ENCODE measurements around the gene ZNF35.
A peak's percentile ranks its signal among the peaks of the same experiment; 100 is the strongest.

Gene ZNF35

GRCh38 chr3:44648564-44649229 lies at the start of gene ZNF35:
Gene ZNF35, plus strand, starts transcription at chr3:44648732. Its CDS starts 2,336 bp downstream, at chr3:44651068.
- Mint-ChIP-seq H3K4me3 (peak within 1 kb of the TSS; percentile 74), H3K36me3 (peaks cover 21% of the 10 kb centered on the region), H3K27me3 (peaks cover 8% of the 10 kb centered on the region), H3K9me3 (peaks cover 23% of the 10 kb centered on the region), H3K4me1 (peaks cover 14% of the 10 kb centered on the region), H3K27ac (no peak within 1 kb of the TSS)

DNA sequence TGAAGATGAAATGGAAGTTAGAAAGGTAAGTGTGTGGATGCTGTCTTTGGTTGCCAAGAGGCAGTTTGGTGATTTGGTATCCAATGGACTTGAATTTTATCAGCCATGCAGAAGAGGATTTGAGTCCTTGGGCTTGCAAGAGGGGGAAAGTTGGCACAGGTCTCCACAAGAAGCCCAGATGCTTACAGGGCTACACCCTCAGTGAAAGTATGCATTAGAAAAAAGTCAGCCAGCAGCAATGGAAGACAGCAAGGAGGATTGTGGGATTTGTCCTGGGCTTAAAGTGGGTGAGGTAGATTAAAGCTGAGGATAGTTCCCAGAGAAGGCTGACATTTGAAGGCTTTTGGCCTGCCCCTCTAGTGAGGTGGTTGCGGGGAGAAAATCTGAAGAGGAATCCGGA lies 46.8 kb upstream of the ZNF35 start:
- no peaks in the 10 kb centered on the region for H3K4me1 Mint-ChIP-seq
- H3K36me3 Mint-ChIP-seq, result peaks cover 9% of the 10 kb centered on the region
- H3K9me3 Mint-ChIP-seq, result peaks cover 14% of the 10 kb centered on the region
- no peak overlapping the region for H3K27ac Mint-ChIP-seq
- H3K27me3 Mint-ChIP-seq, result peaks cover 5% of the 10 kb centered on the region
- H3K4me3 Mint-ChIP-seq, result no peak overlapping the region

DNA sequence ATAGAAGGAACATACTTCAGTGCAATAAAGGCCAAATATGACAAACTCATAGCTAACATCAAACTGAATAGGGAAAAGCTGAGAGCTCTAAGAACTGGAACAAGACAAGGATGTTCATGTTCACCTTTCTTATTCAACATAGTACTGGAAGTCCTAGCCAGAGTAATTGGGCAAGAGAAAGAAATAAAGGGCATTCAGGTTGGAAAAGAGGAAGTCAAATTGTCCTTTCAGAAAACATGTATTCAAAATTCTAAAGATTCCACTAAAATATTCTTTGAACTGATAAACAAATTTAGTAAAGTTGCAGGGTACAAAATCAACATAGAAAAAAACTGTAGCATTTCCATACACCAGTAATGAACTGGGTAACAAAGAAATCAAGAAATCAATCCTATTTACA lies 35.9 kb upstream of the ZNF35 start:
- H3K27me3 Mint-ChIP-seq, result peaks cover 7% of the 10 kb centered on the region
- H3K9me3 Mint-ChIP-seq, result peaks cover 4% of the 10 kb centered on the region
- H3K4me3 Mint-ChIP-seq, result no peak overlapping the region
- no peak overlapping the region for H3K27ac Mint-ChIP-seq
- peaks cover 3% of the 10 kb centered on the region for H3K36me3 Mint-ChIP-seq
- H3K4me1 Mint-ChIP-seq, result no peaks in the 10 kb centered on the region

- Mint-ChIP-seq H3K27ac (peak within 1 kb of the TSS; percentile 68), H3K4me3 (peak within 1 kb of the TSS; percentile 92), H3K9me3 (no peaks in the 10 kb centered on the region), H3K27me3 (no peaks in the 10 kb centered on the region), H3K36me3 (peaks cover 9% of the 10 kb centered on the region), H3K4me1 (peaks cover 35% of the 10 kb centered on the region)
Measured at GRCh38 chr3:44624749-44625480, 23.6 kb upstream of the ZNF35 start, which contains the start of gene ZNF197. Gene ZNF197, plus strand, starts transcription at chr3:44625036. Its CDS starts 4,119 bp downstream, at chr3:44629155.

DNA sequence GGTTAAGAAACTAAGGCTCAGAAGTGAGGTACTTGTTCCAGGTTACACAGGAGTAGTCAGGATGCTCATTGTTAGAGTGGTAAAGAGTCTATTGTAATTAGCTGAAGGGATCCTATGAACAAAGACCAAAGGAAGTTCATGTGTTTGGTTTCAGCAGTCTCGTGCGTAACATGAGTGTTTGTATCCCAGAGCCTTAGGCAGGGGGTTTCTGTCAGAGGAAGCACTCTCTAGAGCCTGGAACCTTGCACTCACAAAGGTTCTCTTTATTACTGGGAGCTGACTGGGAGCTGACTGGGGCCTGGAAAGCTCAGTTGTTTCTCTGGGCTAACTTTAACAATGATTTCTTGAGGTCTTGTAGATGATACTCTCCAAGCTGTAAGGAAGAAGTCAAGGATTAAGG lies 19.8 kb upstream of the ZNF35 start:
- Mint-ChIP-seq H3K27me3 (no peaks in the 10 kb centered on the region), H3K4me3 (no peak overlapping the region), H3K27ac (no peak overlapping the region), H3K9me3 (no peaks in the 10 kb centered on the region), H3K4me1 (peaks cover 39% of the 10 kb centered on the region), H3K36me3 (peaks cover 35% of the 10 kb centered on the region)

DNA sequence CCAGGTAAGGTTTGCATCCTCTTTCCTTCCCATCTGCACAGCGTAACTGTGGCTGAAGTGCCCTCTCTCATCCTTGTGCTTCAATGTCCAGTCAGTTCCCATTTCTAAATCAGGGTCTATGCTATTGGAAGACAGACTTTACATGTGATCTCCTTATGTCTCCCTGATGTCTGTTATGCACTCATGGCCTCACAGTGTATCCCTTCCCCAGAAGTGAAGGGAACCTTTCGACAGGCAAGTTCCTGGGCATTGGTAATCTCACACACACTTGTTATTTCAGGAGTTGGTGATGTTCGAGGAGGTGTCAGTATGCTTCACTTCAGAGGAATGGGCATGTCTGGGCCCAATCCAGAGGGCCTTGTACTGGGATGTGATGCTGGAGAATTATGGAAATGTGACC lies 16.3 kb upstream of the ZNF35 start:
- Mint-ChIP-seq H3K36me3 (peaks cover 58% of the 10 kb centered on the region), H3K27ac (no peak overlapping the region), H3K4me1 (peaks cover 18% of the 10 kb centered on the region), H3K27me3 (no peaks in the 10 kb centered on the region), H3K9me3 (peaks cover 10% of the 10 kb centered on the region), H3K4me3 (no peak overlapping the region)

DNA sequence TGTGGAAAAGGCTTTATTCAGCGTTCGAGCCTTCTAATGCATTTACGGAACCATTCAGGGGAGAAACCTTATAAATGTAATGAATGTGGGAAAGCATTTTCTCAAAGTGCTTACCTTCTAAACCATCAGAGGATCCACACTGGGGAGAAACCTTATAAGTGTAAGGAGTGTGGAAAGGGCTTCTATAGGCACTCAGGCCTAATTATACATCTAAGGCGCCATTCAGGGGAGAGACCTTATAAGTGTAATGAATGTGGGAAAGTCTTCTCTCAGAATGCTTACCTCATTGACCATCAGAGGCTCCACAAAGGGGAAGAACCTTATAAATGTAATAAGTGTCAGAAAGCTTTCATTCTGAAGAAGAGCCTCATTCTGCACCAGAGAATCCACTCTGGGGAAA lies 6.2 kb upstream of the ZNF35 start:
- H3K27ac Mint-ChIP-seq, result no peak overlapping the region
- peaks cover 61% of the 10 kb centered on the region for H3K36me3 Mint-ChIP-seq
- peaks cover 3% of the 10 kb centered on the region for H3K4me1 Mint-ChIP-seq
- H3K9me3 Mint-ChIP-seq, result peaks cover 40% of the 10 kb centered on the region
- no peak overlapping the region for H3K4me3 Mint-ChIP-seq
- H3K27me3 Mint-ChIP-seq, result peaks cover 3% of the 10 kb centered on the region

DNA sequence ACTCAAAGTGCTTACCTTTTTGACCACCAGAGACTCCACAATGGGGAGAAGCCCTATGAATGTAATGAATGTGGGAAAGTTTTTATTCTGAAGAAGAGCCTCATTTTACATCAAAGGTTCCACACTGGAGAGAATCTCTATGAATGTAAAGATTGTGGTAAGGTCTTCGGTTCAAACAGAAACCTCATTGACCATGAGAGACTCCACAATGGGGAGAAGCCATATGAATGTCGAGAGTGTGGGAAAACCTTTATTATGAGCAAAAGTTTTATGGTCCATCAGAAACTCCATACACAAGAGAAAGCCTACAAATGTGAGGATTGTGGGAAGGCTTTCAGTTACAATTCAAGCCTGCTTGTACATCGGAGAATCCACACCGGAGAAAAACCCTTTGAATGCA lies 5.5 kb upstream of the ZNF35 start:
- peaks cover 58% of the 10 kb centered on the region for H3K36me3 Mint-ChIP-seq
- H3K27ac Mint-ChIP-seq, result no peak overlapping the region
- H3K27me3 Mint-ChIP-seq, result peaks cover 3% of the 10 kb centered on the region
- H3K9me3 Mint-ChIP-seq, result peaks cover 37% of the 10 kb centered on the region
- H3K4me3 Mint-ChIP-seq, result no peak overlapping the region
- peaks cover 9% of the 10 kb centered on the region for H3K4me1 Mint-ChIP-seq

- H3K27me3 Mint-ChIP-seq, result peaks cover 8% of the 10 kb centered on the region
- peaks cover 29% of the 10 kb centered on the region for H3K36me3 Mint-ChIP-seq
- H3K27ac Mint-ChIP-seq, result no peak overlapping the region
- peaks cover 22% of the 10 kb centered on the region for H3K9me3 Mint-ChIP-seq
- H3K4me1 Mint-ChIP-seq, result peaks cover 14% of the 10 kb centered on the region
- peak overlapping the region; percentile 74 for H3K4me3 Mint-ChIP-seq
Measured at GRCh38 chr3:44647771-44648170, 761 bp upstream of the ZNF35 start.

- H3K27me3 Mint-ChIP-seq, result peaks cover 8% of the 10 kb centered on the region
- H3K36me3 Mint-ChIP-seq, result peaks cover 25% of the 10 kb centered on the region
- peaks cover 27% of the 10 kb centered on the region for H3K9me3 Mint-ChIP-seq
- no peak overlapping the region for H3K27ac Mint-ChIP-seq
- no peak overlapping the region for H3K4me3 Mint-ChIP-seq
- H3K4me1 Mint-ChIP-seq, result peaks cover 14% of the 10 kb centered on the region
Measured at GRCh38 chr3:44649709-44650108, 1.2 kb downstream of the ZNF35 start.

- peaks cover 4% of the 10 kb centered on the region for H3K27me3 Mint-ChIP-seq
- H3K9me3 Mint-ChIP-seq, result peaks cover 14% of the 10 kb centered on the region
- H3K4me3 Mint-ChIP-seq, result no peak overlapping the region
- H3K4me1 Mint-ChIP-seq, result no peaks in the 10 kb centered on the region
- H3K36me3 Mint-ChIP-seq, result peaks cover 32% of the 10 kb centered on the region
- no peak overlapping the region for H3K27ac Mint-ChIP-seq
Measured at GRCh38 chr3:44654039-44654438, 5.5 kb downstream of the ZNF35 start.

DNA sequence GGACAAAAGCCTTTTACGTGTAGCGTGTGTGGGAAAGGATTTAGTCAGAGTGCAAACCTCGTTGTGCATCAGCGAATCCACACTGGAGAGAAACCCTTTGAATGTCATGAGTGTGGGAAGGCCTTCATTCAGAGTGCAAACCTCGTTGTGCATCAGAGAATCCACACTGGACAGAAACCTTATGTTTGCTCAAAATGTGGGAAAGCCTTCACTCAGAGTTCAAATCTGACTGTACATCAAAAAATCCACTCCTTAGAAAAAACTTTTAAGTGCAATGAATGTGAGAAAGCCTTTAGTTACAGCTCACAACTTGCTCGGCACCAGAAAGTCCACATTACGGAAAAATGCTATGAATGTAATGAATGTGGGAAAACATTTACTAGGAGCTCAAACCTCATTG lies 10.5 kb downstream of the ZNF35 start:
- Mint-ChIP-seq H3K27me3 (no peaks in the 10 kb centered on the region), H3K36me3 (peaks cover 28% of the 10 kb centered on the region), H3K4me3 (no peak overlapping the region), H3K27ac (no peak overlapping the region), H3K9me3 (peaks cover 7% of the 10 kb centered on the region), H3K4me1 (no peaks in the 10 kb centered on the region)

- Mint-ChIP-seq H3K4me3 (no peak overlapping the region), H3K27me3 (no peaks in the 10 kb centered on the region), H3K27ac (no peak overlapping the region), H3K36me3 (peaks cover 26% of the 10 kb centered on the region), H3K9me3 (peaks cover 6% of the 10 kb centered on the region), H3K4me1 (no peaks in the 10 kb centered on the region)
Measured at GRCh38 chr3:44659434-44659833, 10.9 kb downstream of the ZNF35 start.

DNA sequence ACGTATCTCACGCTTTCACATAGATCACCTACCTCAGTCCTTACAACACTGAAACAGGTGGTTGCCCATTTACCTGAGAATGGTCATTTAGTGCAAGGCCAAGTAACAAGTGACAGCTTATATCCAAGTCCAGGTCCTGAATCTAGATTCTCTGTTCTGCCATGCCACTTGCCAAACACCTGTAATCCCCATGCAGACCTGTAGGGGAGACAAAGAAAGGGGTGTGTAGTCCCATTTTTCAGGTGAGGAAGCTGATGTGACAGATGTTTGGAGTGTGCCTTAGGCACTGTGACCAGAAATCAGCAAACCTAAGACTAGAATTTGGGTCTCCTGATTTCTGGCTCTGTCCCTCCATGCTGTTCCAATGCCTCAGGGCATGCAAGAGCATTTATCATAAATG lies 12.7 kb downstream of the ZNF35 start:
- Mint-ChIP-seq H3K9me3 (peaks cover 13% of the 10 kb centered on the region), H3K36me3 (peaks cover 25% of the 10 kb centered on the region)

GRCh38 chr3:44665173-44665572 lies 16.6 kb downstream of the ZNF35 start:
- Mint-ChIP-seq H3K27ac (no peak overlapping the region), H3K9me3 (peaks cover 13% of the 10 kb centered on the region), H3K4me3 (no peak overlapping the region), H3K27me3 (peaks cover 8% of the 10 kb centered on the region), H3K36me3 (peaks cover 13% of the 10 kb centered on the region), H3K4me1 (no peaks in the 10 kb centered on the region)

More for the DNA sequence above, 12.7 kb downstream of the ZNF35 start:
- no peak overlapping the region for H3K4me3 Mint-ChIP-seq
- no peak overlapping the region for H3K27ac Mint-ChIP-seq
- H3K4me1 Mint-ChIP-seq, result no peaks in the 10 kb centered on the region
- peaks cover 3% of the 10 kb centered on the region for H3K27me3 Mint-ChIP-seq

DNA sequence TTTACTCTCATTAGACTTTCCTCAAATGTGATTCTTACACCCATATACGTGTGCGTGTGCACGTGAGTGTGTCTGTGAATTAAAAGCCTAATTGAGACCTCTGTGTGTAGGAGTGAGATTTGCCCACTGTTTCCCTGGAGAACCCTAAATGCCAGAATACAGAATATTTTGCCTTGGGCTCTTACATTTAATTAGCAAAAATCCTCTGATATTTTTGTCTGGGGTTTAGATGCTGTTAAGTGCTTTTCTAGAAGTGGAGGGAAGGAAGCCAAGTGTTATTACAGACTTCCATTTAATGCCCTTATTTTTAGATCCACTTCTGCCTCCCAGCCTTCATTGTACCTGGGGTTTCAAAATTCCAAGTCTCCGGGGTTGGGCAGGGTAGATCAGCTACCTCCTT lies 17.8 kb downstream of the ZNF35 start:
- Mint-ChIP-seq H3K4me1 (no peaks in the 10 kb centered on the region), H3K27me3 (peaks cover 8% of the 10 kb centered on the region), H3K4me3 (no peak overlapping the region), H3K36me3 (peaks cover 10% of the 10 kb centered on the region), H3K27ac (no peak overlapping the region), H3K9me3 (peaks cover 13% of the 10 kb centered on the region)

All from activated naive CD4-positive, alpha-beta T cell treated with anti-CD3 and anti-CD28 coated beads, Interleukin-2, amount 50 U/mL, for 24 hours (primary cell).